ENCODE data around the gene DDIT4L. TPM values are rescaled to one million over a fixed set of nuclear protein-coding genes. Genes with fewer than 3 reads are reported as not detected.

DDIT4L gene
- total and polyA plus RNA-seq, 2 experiments from 2014 or later, result 3.4 to 7.0 TPM

DNA sequence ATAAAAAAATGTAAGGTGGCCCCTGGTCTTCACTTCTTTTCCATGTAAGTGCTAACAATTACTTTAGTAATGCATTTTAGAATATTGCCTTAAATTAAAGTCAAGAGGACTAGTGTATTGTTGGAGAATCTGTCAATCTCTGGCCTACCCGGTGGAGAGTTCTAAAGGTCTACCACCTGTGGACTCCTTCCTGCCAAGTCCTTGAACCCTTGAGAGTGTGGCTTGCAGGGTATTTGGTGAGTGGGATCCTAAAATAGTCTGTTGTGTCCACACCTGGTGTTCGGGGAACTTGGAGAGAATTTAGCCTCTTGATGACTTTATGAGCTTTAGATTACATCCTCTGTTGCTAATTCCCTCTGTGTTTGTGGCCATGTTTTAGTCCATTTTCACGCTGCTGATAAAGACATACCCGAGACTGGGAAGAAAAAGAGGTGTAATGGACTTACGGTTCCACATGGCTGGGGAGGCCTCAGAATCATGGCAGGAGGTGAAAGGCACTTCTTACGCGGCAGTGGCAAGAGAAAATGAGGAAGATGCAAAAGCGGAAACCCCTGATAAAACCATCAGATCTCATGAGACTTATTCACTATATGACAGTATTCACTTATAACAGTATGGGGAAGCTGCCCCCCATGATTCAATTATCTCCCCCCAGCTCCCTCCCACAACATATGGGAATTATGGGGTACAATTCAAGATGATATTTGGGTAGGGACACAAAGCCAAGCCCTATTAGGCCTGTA lies 23.8 kb downstream of the DDIT4L start:
- Mint-ChIP-seq H3K27me3 (ENCODE audit: insufficient read depth, low read depth, poor library complexity) (peaks cover 3% of the 10 kb centered on the region), H3K27ac (no peak overlapping the region), H3K4me1 (peaks cover 15% of the 10 kb centered on the region; the same call in 2 of the 3 replicates), H3K36me3 (ENCODE audit: low read depth) (no peaks in the 10 kb centered on the region), H3K9me3 (peaks cover 5% of the 10 kb centered on the region; the same call in 2 of the 3 replicates), H3K4me3 (no peak overlapping the region)
- Histone ChIP-seq H3K4me2 (no peak overlapping the region), H3K27me3 (ENCODE audit: insufficient read depth) (no peaks in the 10 kb centered on the region), H3K36me3 (ENCODE audit: insufficient read depth) (no peaks in the 10 kb centered on the region), H2AFZ (no peak overlapping the region), H3K4me3 (no peak overlapping the region), H4K20me1 (replicated peaks; ENCODE audit: insufficient read depth) (no peaks in the 10 kb centered on the region), H3K4me1 (ENCODE audit: insufficient read depth) (peaks cover 10% of the 10 kb centered on the region), H3K9me2 (ENCODE audit: insufficient read depth) (0 out of 2 replicates have a peak, but pooled peaks cover 4% of the 10 kb centered on the region), H3K27ac (ENCODE audit: low read depth) (no peak overlapping the region), H3K79me2 (replicated peaks; ENCODE audit: insufficient read depth) (no peaks in the 10 kb centered on the region), H3F3A (replicated peaks; ENCODE audit: low read depth) (no peaks in the 10 kb centered on the region)
- DNase-seq (ENCODE audit: low spot score), result no peak
- TF ChIP-seq, protein P1, sequence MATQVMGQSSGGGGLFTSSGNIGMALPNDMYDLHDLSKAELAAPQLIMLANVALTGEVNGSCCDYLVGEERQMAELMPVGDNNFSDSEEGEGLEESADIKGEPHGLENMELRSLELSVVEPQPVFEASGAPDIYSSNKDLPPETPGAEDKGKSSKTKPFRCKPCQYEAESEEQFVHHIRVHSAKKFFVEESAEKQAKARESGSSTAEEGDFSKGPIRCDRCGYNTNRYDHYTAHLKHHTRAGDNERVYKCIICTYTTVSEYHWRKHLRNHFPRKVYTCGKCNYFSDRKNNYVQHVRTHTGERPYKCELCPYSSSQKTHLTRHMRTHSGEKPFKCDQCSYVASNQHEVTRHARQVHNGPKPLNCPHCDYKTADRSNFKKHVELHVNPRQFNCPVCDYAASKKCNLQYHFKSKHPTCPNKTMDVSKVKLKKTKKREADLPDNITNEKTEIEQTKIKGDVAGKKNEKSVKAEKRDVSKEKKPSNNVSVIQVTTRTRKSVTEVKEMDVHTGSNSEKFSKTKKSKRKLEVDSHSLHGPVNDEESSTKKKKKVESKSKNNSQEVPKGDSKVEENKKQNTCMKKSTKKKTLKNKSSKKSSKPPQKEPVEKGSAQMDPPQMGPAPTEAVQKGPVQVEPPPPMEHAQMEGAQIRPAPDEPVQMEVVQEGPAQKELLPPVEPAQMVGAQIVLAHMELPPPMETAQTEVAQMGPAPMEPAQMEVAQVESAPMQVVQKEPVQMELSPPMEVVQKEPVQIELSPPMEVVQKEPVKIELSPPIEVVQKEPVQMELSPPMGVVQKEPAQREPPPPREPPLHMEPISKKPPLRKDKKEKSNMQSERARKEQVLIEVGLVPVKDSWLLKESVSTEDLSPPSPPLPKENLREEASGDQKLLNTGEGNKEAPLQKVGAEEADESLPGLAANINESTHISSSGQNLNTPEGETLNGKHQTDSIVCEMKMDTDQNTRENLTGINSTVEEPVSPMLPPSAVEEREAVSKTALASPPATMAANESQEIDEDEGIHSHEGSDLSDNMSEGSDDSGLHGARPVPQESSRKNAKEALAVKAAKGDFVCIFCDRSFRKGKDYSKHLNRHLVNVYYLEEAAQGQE (IDR thresholded peaks at IDR 0.05; ENCODE audit: unreplicated experiment), result no peak
- TF ChIP-seq, protein P2, sequence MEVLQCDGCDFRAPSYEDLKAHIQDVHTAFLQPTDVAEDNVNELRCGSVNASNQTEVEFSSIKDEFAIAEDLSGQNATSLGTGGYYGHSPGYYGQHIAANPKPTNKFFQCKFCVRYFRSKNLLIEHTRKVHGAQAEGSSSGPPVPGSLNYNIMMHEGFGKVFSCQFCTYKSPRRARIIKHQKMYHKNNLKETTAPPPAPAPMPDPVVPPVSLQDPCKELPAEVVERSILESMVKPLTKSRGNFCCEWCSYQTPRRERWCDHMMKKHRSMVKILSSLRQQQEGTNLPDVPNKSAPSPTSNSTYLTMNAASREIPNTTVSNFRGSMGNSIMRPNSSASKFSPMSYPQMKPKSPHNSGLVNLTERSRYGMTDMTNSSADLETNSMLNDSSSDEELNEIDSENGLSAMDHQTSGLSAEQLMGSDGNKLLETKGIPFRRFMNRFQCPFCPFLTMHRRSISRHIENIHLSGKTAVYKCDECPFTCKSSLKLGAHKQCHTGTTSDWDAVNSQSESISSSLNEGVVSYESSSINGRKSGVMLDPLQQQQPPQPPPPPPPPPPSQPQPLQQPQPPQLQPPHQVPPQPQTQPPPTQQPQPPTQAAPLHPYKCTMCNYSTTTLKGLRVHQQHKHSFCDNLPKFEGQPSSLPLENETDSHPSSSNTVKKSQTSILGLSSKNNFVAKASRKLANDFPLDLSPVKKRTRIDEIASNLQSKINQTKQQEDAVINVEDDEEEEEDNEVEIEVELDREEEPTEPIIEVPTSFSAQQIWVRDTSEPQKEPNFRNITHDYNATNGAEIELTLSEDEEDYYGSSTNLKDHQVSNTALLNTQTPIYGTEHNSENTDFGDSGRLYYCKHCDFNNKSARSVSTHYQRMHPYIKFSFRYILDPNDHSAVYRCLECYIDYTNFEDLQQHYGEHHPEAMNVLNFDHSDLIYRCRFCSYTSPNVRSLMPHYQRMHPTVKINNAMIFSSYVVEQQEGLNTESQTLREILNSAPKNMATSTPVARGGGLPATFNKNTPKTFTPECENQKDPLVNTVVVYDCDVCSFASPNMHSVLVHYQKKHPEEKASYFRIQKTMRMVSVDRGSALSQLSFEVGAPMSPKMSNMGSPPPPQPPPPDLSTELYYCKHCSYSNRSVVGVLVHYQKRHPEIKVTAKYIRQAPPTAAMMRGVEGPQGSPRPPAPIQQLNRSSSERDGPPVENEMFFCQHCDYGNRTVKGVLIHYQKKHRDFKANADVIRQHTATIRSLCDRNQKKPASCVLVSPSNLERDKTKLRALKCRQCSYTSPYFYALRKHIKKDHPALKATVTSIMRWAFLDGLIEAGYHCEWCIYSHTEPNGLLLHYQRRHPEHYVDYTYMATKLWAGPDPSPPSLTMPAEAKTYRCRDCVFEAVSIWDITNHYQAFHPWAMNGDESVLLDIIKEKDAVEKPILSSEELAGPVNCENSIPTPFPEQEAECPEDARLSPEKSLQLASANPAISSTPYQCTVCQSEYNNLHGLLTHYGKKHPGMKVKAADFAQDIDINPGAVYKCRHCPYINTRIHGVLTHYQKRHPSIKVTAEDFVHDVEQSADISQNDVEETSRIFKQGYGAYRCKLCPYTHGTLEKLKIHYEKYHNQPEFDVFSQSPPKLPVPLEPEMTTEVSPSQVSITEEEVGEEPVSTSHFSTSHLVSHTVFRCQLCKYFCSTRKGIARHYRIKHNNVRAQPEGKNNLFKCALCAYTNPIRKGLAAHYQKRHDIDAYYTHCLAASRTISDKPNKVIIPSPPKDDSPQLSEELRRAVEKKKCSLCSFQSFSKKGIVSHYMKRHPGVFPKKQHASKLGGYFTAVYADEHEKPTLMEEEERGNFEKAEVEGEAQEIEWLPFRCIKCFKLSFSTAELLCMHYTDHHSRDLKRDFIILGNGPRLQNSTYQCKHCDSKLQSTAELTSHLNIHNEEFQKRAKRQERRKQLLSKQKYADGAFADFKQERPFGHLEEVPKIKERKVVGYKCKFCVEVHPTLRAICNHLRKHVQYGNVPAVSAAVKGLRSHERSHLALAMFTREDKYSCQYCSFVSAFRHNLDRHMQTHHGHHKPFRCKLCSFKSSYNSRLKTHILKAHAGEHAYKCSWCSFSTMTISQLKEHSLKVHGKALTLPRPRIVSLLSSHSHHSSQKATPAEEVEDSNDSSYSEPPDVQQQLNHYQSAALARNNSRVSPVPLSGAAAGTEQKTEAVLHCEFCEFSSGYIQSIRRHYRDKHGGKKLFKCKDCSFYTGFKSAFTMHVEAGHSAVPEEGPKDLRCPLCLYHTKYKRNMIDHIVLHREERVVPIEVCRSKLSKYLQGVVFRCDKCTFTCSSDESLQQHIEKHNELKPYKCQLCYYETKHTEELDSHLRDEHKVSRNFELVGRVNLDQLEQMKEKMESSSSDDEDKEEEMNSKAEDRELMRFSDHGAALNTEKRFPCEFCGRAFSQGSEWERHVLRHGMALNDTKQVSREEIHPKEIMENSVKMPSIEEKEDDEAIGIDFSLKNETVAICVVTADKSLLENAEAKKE (CRISPR knock-in tag; IDR thresholded peaks at IDR 0.05), result no peak
- TF ChIP-seq EZH2phosphoT487 (IDR thresholded peaks at IDR 0.05; ENCODE audit: unreplicated experiment), result no peak
- TF ChIP-seq, protein P3, sequence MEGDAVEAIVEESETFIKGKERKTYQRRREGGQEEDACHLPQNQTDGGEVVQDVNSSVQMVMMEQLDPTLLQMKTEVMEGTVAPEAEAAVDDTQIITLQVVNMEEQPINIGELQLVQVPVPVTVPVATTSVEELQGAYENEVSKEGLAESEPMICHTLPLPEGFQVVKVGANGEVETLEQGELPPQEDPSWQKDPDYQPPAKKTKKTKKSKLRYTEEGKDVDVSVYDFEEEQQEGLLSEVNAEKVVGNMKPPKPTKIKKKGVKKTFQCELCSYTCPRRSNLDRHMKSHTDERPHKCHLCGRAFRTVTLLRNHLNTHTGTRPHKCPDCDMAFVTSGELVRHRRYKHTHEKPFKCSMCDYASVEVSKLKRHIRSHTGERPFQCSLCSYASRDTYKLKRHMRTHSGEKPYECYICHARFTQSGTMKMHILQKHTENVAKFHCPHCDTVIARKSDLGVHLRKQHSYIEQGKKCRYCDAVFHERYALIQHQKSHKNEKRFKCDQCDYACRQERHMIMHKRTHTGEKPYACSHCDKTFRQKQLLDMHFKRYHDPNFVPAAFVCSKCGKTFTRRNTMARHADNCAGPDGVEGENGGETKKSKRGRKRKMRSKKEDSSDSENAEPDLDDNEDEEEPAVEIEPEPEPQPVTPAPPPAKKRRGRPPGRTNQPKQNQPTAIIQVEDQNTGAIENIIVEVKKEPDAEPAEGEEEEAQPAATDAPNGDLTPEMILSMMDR (conservative IDR thresholded peaks at IDR 0.05; ENCODE audit: low read depth in 2 of 2), result no peak
- no peak for TF ChIP-seq JUNB (IDR thresholded peaks at IDR 0.05; ENCODE audit: unreplicated experiment)
- TF ChIP-seq ZNF114 (CRISPR knock-in tag; IDR thresholded peaks at IDR 0.05), result no peak
- TF ChIP-seq, protein P4, sequence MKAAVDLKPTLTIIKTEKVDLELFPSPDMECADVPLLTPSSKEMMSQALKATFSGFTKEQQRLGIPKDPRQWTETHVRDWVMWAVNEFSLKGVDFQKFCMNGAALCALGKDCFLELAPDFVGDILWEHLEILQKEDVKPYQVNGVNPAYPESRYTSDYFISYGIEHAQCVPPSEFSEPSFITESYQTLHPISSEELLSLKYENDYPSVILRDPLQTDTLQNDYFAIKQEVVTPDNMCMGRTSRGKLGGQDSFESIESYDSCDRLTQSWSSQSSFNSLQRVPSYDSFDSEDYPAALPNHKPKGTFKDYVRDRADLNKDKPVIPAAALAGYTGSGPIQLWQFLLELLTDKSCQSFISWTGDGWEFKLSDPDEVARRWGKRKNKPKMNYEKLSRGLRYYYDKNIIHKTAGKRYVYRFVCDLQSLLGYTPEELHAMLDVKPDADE (IDR thresholded peaks at IDR 0.05), result no peak
- no peak for TF ChIP-seq ZNF331 (CRISPR knock-in tag; IDR thresholded peaks at IDR 0.05; ENCODE audit: low read depth)
- TF ChIP-seq NANOG (IDR thresholded peaks at IDR 0.05; ENCODE audit: borderline replicate concordance), result no peak
- no peak for TF ChIP-seq EZH2 (IDR thresholded peaks at IDR 0.05; ENCODE audit: low read depth, unreplicated experiment)
- no peak for TF ChIP-seq CREB1 (CRISPR knock-in tag; IDR thresholded peaks at IDR 0.05; ENCODE audit: low read depth)
- TF ChIP-seq POLR2AphosphoS5 (IDR thresholded peaks at IDR 0.05; ENCODE audit: low read depth), result no peak
- no peak for TF ChIP-seq STAT1 (IDR thresholded peaks at IDR 0.05; ENCODE audit: unreplicated experiment)
- ATAC-seq, result no peak
